Activated CD8-positive, alpha-beta memory T cell treated with anti-CD3 and anti-CD28 coated beads for 24 hours (primary cell): Measurements from ENCODE around the gene EMC10.
"Not testable (repeated sequence)": the region's sequence is repeated elsewhere in the genome, so short reads cannot be mapped to it uniquely, and the experiment has no call there.

Experiments used
- DNase-seq: peaks from one replicate; pipeline ENCODE4 v3.0.0-alpha.2; 2020

EMC10 gene

DNA sequence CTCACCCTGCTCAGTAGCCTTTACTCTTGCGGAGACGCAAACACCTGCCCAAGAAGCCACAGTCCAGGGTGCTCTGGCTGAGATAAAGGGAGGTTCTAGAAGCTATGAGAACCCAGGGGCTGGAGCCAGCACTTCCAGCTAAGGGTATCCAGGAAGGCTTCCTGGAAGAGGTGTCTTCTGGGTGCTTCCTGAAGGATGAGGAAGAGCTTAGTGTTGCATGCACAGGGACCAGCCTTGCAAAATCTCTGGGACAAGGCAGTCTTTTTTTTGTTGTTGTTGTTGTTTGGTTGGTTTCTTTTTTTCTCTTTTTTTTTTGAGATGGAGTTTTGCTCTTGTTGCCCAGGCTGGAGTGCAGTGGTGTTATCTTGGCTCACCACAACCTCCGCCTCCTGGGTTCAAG lies 23.1 kb upstream of the EMC10 start:
- no peak for DNase-seq

DNA sequence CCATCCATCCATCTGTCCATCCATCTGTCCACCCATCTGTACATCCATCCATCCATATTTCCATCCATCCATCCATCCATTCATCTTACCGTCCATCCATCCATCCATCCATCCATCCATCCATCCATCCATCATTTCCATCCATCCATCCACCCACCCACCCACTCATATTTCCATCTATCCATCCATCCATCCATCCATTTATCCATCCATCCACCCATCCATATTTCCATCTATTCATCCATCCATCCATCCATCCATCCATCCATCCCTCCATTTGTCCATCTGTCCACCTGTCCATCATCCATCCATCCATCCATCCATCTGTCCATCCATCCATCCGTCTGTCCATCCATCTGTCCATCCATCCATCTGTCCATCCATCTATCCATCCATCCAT lies 20.3 kb upstream of the EMC10 start:
- DNase-seq, result no peak

DNA sequence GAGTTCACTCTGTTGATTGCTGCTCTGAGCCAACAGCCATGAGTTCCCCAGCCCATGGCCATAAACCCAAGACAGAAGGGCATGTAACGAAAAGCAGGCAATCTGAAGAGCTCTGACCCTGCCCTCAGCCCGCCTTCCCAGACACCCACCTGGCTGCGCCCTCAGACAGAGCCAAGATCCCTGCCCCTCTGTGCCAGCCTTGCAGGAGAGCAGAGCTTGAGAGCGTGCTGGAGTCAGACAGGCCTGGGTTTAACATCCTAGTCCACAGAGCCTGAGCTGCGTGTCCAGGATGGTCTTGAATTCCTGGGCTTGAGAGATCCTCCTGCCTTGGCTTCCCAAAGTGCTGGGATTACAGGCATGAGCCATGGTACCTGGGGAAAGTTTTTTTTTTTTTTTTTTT lies 19.0 kb upstream of the EMC10 start:
- DNase-seq, result no peak

- DNase-seq, result no peak
Measured at GRCh38 chr19:50458396-50459066, 17.8 kb upstream of the EMC10 start.

GRCh38 chr19:50459067-50459456 lies 17.2 kb upstream of the EMC10 start:
- DNase-seq, result no peak

GRCh38 chr19:50459638-50460037 lies 16.7 kb upstream of the EMC10 start:
- no peak for DNase-seq

DNA sequence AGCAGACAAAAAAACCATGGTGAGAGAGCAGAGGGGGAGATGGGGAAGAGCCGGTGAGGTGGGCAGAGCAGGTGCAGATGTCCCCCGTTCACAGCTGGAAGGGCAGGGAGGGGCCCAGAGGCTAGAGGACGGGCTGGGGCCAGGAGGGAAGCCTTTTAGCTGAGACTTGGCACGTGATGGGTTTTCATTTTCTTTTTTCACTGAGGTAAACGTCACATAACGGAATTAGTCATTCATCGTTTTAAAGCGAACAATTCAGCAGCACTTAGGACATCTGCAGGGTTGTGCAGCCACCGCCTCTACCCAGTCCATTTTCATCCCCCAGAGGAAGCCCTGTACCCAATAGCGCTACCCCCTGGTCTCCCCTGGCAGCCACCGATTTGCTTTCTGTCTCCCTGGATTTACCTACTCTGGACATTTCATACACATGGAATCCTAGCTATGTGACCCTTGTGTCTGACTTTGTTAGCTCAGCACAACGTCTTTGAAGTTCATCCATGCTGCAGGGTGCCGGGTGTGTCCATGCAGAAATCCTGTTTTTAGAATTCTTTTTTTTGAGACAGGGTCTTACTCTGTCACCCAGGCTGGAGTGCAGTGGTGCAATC lies 16.0 kb upstream of the EMC10 start:
- no peak for DNase-seq

DNA sequence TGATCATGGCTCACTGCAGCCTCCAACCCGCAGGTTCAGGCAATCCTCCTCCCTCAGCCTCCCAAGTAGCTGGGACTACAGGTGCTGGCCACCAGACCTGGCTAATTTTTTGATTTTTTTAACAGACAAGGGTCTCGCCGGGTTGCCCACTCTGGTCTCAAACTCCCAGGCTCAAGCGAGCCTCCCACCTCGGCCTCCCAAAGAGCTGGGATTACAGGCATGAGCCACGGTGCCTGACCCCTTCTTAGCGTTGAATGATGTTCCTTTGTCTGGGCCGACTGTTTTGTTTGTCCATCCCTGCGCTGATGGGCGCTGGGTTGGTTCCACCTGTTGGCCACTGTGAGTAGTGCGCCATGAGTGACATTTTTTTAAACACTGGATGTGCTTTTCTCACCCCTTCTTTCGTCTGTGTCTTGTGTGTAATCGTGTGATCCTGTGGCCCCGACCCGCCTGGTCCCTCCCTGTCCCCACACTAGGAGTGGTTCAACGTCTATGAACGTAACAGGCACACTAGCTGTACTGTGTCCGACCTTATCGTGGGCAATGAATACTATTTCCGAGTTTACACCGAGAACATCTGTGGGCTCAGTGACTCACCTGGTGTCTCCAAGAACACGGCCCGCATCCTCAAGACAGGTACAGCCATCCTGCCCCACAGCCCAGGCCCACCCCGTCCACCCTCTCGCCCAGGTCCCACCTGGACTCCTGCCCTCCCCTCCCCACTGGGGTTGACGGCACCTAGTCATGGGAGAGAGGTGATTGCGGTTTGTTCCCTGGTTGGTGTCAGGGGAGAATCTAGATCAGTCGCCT lies 15.0 kb upstream of the EMC10 start:
- DNase-seq, result peak; percentile 81

DNA sequence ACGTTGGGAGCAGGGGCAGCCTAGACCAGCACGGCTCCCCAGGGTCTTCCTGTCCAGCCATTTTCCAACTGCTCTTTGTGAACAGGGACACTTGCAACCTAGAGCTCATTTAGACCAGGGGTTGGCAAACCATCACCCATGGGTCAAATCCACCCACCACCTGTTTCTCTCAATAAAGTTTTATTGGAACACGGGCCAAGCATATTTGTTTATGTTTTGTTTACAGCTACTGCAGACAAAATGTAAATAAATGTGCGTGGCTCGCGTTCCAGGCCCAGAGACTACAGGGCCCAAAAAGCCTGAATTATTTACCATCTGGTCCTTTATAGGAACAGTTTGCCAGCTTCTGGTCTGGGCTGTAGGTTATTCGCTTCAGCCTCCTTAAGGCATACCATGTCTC lies 13.3 kb upstream of the EMC10 start:
- DNase-seq, result no peak

DNA sequence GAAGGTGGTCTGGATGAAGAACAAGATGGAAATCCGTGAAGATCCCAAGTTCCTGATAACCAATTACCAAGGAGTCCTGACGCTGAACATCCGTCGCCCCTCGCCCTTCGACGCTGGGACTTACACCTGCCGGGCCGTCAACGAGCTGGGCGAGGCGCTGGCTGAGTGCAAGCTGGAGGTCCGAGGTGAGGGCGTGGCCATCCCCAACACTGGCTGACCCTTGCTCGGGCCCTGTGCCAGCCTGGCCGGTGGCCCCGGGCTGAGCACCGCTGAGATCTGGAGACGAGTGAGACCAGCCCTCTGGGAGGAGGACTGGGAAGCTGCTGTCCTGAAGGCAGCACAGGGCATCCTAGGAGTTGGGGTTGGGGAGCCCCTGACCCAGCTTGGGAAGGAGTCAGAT lies 12.0 kb upstream of the EMC10 start:
- no peak for DNase-seq

DNA sequence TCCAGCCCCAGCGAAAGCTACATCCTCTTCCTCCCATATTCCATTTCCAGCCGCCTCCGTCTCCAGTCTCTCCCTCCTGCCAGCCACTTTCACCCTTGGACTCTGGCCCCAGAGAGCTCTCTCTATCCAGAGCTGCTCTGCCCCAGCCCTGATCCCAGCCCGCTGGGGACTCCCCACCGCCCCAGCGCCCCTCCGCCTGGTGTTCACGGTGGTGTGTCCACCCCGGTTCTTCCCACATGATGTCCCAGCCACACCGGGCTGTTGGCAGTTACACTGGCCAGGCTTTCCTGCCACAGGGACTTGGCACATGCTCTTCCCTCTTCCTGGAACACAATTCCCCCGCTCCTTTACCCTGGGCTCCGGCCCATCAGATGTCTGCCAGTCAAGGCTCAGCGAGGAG lies 11.3 kb upstream of the EMC10 start:
- no peak for DNase-seq

- DNase-seq, result no peak
Measured at GRCh38 chr19:50465986-50466705, 10.2 kb upstream of the EMC10 start.

- no peak for DNase-seq
Measured at GRCh38 chr19:50466706-50467039, 9.6 kb upstream of the EMC10 start.

DNA sequence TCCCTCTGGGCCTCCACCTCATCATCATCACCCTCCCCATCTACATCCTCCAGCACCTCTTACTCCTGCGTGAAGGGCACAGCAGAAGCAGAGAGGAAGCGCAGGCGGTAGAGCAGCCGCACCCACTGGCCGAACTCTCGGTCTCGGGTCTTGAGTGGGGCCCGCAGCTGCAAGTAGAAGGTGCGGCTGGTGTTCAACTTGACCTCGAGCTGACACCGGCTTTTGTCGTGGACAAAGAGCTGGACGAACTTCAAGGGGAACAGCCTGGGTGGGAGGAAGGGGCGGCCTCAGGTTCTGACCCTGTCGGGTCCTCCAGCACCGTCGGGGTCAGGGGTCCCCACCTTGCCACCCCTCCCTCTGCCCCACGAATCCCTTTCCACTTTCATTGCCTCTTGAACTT lies 8.7 kb upstream of the EMC10 start:
- DNase-seq, result no peak

DNA sequence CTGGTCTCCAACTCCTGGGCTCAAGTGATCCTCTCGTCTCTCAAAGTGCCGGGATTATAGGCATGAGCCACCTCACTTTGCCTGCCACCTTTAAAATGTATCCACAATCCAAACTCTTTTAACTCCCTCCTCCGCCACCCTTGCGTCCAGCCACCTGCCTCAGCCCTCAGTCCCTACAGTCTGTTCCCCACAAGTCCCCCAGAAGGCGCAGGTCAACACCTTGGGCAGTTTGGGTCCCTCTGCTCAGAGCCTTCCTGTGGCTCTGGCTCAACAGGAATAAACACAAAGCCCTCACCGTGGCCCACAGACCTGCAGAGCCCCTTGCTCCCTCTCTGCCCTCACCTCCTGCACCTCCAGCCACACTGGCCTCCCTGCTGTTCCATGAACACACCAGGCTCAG lies 7.5 kb upstream of the EMC10 start:
- DNase-seq, result no peak

GRCh38 chr19:50473336-50473735 lies 3.0 kb upstream of the EMC10 start:
- not testable (repeated sequence) for DNase-seq

- no peak for DNase-seq
Measured at GRCh38 chr19:50475101-50475568, 1.2 kb upstream of the EMC10 start.

- no peak for DNase-seq
Measured at GRCh38 chr19:50475736-50476223, 527 bp upstream of the EMC10 start.

- no peak for DNase-seq
Measured at GRCh38 chr19:50476907-50477238, 566 bp downstream of the EMC10 start.

GRCh38 chr19:50477751-50478515 lies 1.6 kb downstream of the EMC10 start:
- no peak for DNase-seq

DNA sequence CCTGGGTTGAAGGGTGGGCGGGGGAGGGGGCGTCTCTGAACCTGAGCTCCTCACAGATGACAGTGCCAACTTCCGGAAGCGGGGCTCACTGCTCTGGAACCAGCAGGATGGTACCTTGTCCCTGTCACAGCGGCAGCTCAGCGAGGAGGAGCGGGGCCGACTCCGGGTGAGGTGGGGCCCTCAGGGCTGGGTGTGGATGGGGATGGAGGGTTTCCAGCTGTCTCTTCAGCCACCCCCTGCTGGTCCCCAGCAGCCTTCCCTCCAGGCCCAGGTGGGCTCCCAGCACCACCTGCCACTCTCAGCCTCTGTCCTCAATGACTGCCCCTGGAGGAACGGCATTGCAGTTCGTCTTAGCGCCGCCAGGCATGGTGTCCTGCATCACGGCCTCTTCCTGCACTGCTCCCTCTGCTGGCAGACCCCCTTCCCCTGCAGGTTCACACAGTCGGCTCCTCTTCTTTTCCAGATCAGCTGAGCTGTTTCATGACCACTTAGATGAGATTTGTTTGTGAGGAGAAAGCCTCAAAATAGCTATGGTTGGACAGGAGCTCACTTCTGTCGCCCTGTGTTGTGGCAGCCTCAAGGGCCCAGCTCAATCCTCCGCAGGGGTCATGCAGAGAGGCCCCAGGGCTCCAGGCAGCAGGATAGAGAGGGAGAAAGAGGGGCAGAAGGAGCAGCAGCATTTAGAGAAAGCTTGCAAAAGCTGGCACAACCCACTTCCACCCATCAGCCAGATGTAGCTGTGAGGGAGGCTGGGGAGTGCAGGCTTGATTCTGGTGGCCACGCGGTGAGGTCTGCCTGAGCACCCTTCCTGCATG lies 2.8 kb downstream of the EMC10 start:
- DNase-seq, result no peak

DNA sequence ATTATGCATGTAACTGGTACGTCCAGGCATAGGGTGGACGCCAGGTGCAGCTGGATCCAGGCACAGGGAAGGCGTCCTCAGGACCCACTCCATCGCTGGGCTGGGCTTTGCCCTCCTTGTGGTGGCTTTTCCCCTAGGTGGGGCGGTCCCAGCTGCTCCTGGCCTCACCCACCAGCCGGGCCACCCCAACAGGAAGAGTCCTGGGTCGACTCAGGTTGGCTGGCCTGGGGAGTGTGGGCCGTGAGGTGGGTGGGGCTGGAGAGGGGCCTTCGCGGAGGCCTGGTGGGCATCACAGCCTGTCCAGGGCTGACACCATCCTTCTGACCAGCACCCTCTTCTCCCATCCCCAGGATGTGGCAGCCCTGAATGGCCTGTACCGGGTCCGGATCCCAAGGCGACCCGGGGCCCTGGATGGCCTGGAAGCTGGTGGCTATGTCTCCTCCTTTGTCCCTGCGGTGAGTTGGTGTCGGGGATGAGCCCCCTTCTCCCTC lies 3.5 kb downstream of the EMC10 start:
- DNase-seq, result no peak
